Measurements from ENCODE around the gene RXFP4. TPM values are rescaled to one million over a fixed set of nuclear protein-coding genes. Genes with fewer than 3 reads are reported as not detected.
"Not testable (repeated sequence)": the region's sequence is repeated elsewhere in the genome, so short reads cannot be mapped to it uniquely, and the experiment has no call there.

Gene RXFP4
- total RNA-seq, 1 experiment from 2014 or later: 0.08 TPM

DNA sequence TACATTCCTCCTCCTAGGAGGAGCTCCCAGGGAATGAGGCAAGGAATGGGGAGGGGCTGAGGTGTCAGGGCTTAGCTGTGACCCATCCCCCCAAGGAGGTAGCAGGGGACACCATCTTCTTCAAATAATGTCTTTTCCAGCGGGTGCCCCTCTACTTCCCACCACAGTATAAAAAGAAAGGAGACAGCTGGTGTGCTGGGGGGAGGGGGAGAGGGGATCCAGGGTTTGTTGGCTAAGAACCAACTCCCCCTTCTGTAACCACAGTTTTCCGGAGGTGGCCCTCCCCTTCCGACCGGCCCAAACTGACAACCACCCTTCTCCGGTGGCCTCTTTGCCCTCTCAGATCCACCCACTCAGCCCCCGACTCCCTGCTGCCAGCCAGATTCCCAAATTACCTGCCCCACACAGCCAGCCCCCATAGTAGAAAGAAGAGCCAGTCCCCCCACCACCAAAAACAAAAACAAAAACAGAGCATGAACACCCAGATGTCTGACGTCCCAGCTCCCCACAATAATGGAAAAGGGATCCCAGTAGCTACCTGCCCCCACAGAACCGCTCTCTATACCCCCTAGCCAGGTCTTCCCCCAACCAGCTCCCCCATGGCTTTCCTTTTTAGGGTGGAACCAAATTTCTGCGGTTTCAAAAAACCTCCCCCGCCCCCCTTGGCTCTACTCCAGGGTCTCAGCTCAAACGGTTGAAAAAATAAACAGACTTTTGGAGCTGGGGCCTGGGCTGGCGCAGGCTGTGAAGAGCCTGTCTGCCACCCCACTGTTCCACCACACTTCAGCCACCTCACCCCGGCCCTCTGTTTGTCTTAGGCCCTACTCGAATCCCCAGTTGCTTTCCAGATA is 34.8 kb downstream of the RXFP4 start:
- Histone ChIP-seq H3K27me3 (no peaks in the 10 kb centered on the region), H3K4me3 (peak overlapping the region; percentile 97), H3K9me3 (replicated peaks) (no peaks in the 10 kb centered on the region), H3K4me1 (peaks cover 25% of the 10 kb centered on the region), H3K36me3 (peaks cover 17% of the 10 kb centered on the region; the same call in 1 of the 2 replicates), H3K27ac (peak overlapping the region; percentile 96)
- DNase-seq: peak; percentile 92 to 95

DNA sequence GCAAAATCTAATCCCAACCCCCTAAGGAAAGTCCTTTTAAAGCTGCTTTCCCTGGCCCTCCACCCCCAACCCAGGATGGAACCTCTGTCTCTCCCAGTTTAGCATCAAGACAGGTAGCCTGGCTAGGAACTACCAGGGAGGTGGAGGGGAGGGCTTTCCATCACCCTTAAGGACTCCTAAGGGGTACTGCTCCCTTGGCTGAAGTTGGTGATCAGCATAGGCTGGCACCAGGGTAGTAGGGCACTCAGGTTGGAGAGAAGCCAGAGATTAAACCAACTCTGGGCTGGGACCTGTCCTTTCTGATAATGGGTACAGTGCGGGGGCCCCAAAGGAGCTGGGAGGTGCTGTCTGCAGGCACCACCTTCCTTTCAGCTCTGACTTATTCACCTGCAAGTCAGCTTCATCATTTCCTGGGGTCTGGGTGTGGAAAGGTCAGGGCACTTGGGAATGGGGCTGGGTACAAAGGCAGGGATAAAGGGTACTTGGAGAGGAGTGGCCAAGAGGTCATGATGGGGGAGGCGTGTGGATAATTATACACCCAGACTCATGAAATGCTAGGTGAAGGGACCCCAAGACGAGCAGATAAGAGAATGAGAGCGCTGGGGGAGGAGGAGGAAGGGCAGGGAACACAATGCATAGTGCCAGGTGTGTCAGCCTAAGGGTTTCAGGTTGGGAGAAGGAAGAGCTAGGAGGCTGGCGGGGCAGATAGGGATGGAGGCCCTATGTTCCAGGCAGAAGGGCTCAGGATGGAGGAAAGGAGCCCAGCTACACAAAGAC is 35.7 kb downstream of the RXFP4 start:
- Histone ChIP-seq H3K4me3 (peak overlapping the region; percentile 97), H3K4me1 (peaks cover 31% of the 10 kb centered on the region), H3K27ac (peak overlapping the region; percentile 96), H3K9me3 (replicated peaks) (no peaks in the 10 kb centered on the region), H3K27me3 (no peaks in the 10 kb centered on the region), H3K36me3 (peaks cover 17% of the 10 kb centered on the region; the same call in 1 of the 2 replicates)
- DNase-seq: peak in 1 of 2 experiments; percentile 31

DNA sequence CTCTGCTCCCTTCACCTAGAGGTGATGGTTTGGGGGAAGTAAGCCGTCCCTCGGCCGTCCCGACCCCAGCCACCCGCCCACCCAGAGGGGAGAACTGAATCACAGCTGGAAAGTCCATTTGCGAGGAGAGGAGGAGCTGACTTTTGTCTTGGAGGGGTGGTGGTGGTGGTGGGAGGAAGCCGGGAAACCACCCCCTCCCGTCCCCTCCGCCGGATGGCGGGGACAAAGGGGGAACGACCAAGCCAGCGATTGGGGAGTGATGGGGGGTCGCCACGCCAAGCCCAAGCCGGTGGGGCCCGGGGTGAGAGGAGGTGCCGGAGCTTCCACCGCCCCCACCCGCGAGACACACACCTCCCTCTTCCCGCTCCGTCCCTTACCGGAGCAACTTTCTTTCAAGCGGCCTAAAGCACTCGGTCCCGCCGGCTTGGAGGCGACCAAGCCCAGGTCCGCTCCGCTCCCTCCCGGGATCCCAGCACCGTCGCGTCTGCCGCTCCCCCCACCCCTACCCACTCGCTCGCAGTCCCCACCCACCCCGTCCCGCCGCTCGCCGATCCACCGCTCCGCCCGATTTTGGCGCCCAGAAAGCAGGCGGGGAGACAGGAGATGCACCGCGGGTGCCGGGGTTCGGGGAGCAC is 36.4 kb downstream of the RXFP4 start:
- Histone ChIP-seq H3K36me3 (peaks cover 16% of the 10 kb centered on the region; the same call in 1 of the 2 replicates), H3K4me1 (peaks cover 37% of the 10 kb centered on the region), H3K27me3 (no peaks in the 10 kb centered on the region), H3K4me3 (peak overlapping the region; percentile 97), H3K27ac (peak overlapping the region; percentile 96), H3K9me3 (replicated peaks) (no peaks in the 10 kb centered on the region)
- peak; percentile 36 to 45 for DNase-seq

DNA sequence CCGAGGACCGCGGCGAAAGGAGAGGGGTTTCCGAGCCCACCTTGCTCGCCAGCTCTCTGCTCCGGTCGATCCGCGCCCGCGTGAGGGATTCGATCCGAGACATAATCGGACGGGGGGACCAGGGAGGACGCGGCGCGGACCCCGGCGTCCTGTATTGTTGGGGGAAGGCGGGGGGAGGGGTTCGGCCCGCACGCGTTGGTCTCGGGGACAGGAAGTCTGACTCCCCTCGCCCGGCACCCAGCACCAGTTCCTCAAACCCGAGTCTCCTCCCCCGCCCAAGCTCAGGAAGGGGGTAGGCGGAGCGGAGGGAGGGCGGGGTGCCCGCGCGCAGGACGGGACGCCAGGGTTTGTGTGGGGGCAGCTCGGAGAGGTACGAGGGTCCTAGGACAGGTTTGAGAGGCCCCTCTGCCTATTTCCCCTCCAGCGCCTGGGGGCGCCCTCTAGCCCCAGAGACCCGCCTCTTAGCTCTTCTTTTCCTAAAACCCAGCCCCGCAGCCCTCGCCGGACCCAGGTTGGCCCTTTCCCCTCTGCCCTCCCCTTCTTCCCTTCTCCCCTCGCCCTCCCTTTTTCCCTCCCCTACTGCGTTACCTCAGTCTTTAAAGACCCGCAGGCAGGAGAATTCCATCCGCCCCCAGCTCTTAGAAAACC is 37.0 kb downstream of the RXFP4 start, which contains the start of gene ARHGEF2:
Gene ARHGEF2 (minus strand): TSS at position 223 of the 648 bp plus-strand sequence. CDS start 120 bp downstream, at position 103.
- Histone ChIP-seq H3K4me1 (peaks cover 37% of the 10 kb centered on the region; the same call in 1 of the 2 replicates), H3K9me3 (replicated peaks) (no peaks in the 10 kb centered on the region), H3K27ac (peak within 1 kb of the TSS; percentile 96), H3K36me3 (peaks cover 13% of the 10 kb centered on the region; the same call in 1 of the 2 replicates), H3K27me3 (no peaks in the 10 kb centered on the region), H3K4me3 (peak within 1 kb of the TSS; percentile 97)
- peak; percentile 90 to 92 for DNase-seq

DNA sequence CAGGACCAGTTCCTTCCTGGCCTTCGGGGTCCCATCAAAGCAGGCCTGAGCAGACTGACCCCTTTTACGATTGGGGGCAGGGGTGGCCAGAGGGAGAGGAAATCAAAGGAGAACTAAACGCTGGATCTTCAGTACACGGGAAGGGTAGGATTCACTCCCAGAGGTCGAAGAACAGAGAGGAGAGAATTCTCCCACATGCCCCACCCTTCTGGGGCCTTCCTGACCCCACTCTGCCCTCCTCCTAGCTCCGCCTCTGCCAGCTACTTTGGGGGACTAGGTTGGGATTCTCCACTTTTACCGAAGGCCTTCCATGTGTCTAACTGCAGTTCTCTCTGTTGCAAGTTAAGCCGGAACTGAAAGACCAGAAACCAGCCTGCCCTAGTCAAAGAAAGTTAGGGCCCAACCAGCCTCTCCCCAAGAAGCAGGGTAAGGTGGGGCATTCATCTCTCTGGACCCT is 37.6 kb downstream of the RXFP4 start:
- H3K4me3 ChIP-seq: peak overlapping the region; percentile 97
- no peaks in the 10 kb centered on the region for H3K9me3 ChIP-seq (replicated peaks)
- H3K27me3 ChIP-seq: no peaks in the 10 kb centered on the region
- H3K36me3 ChIP-seq: peaks cover 12% of the 10 kb centered on the region; the same call in 1 of the 2 replicates
- H3K27ac ChIP-seq: peak overlapping the region; percentile 96
- H3K4me1 ChIP-seq: peaks cover 40% of the 10 kb centered on the region
- DNase-seq: peak; percentile 52 to 69

DNA sequence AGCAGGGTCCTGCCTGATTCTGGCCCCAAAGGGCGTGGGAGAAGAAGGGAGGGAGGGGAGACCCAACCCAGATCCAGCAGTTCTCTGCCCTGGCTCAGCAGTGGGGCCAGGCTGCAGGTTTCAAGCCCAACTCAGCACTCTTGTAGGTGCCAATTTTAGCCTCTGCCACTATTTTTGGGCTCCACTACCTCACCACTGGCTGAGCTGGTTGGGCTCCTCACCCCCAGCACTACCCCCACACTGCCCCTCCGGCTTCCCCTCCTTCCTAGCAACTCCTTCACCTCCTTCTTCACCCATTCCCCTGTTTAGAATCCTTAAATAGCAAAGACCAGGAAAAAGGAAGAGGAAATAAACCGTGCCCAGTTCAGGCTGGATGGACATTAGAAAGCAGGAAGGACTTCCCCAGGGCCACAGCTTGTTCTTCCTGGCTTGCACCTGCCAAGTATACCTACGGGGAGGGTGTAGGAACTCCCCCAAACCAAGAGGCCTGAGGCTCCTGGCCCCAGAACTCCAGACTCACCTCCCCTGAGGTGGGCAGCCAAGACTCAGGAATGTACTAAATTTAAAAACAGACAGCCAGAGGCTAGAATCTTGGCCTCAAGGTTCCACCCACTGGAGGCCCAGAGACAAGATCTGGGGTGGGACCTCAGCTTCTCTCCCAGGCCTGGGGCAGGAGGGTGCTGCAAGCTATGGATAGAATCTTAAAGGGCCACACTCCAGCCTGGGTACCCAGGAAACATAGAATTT is 38.3 kb downstream of the RXFP4 start:
- H3K9me3 ChIP-seq (replicated peaks): no peaks in the 10 kb centered on the region
- peaks cover 39% of the 10 kb centered on the region for H3K4me1 ChIP-seq
- H3K4me3 ChIP-seq: peak overlapping the region; percentile 97
- H3K36me3 ChIP-seq: peaks cover 5% of the 10 kb centered on the region; the same call in 1 of the 2 replicates
- H3K27me3 ChIP-seq: no peaks in the 10 kb centered on the region
- H3K27ac ChIP-seq: peak overlapping the region; percentile 96
- DNase-seq: no peak

DNA sequence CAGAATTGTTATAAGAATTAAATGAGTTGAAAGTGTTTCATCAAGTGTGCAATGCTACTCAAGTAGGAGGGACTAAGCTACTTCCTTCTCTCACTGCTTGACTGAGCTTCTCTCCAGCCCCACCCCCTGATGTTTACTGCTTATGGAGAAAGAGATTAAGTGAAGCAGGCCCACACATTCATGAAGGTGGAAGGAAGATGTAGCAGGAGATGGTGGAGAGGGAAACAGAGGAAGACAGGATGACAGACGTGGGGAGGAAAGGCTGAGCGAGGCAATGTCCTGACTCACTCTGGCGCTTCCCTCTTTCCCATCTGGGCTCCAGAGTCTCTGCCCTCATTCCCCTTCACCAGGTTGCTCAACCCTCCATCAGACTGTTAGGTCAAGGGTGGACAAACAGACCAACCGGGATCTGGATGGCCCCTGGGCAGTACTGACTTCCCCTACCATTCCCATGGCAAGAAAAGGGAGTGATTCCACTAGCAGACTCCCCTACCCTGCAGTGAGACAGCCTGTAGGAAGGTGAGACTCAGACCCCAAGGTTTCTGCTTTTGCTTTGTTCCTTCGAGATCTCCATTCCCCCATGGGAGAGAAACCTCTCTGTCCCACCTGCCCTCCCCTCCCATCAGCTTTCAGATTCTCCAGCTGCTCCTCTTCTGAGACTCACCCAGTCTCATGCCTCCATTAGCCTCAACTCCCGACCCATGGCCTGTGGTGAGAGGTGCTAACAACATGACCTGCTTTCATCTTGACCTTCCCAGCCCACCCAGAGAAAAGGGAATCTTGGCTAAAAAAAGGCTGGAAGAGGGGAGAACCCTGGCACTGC is 40.0 kb downstream of the RXFP4 start:
- Histone ChIP-seq H3K36me3 (no peaks in the 10 kb centered on the region), H3K9me3 (replicated peaks) (no peaks in the 10 kb centered on the region), H3K4me1 (peaks cover 29% of the 10 kb centered on the region), H3K27ac (peak overlapping the region; percentile 80), H3K27me3 (no peaks in the 10 kb centered on the region), H3K4me3 (peak overlapping the region; percentile 52)
- DNase-seq: no peak

DNA sequence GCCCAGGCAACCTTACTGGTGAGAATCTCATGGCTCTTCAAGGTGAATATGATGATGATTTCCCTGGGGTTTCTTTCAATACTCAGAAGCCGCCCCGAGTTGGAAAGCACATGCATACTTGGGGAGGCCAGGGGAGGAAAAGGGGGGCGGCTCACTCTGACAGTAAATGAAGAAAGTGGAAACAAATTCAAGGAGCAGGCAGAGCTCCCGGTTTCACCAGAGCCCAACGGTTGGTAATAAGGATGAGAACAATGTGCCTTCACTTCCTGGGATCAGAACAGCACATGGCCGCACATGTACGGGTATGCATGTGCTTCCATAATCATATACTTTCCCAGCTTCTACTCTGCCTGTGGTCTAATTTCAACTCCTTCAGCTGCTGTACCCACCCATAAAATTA is 40.7 kb downstream of the RXFP4 start:
- H3K4me1 ChIP-seq: peaks cover 29% of the 10 kb centered on the region
- peak overlapping the region; percentile 80 for H3K27ac ChIP-seq
- no peaks in the 10 kb centered on the region for H3K9me3 ChIP-seq (replicated peaks)
- no peaks in the 10 kb centered on the region for H3K36me3 ChIP-seq
- peak overlapping the region; percentile 52 for H3K4me3 ChIP-seq
- DNase-seq: peak in 1 of 2 experiments; percentile 24
- no peaks in the 10 kb centered on the region for H3K27me3 ChIP-seq

DNA sequence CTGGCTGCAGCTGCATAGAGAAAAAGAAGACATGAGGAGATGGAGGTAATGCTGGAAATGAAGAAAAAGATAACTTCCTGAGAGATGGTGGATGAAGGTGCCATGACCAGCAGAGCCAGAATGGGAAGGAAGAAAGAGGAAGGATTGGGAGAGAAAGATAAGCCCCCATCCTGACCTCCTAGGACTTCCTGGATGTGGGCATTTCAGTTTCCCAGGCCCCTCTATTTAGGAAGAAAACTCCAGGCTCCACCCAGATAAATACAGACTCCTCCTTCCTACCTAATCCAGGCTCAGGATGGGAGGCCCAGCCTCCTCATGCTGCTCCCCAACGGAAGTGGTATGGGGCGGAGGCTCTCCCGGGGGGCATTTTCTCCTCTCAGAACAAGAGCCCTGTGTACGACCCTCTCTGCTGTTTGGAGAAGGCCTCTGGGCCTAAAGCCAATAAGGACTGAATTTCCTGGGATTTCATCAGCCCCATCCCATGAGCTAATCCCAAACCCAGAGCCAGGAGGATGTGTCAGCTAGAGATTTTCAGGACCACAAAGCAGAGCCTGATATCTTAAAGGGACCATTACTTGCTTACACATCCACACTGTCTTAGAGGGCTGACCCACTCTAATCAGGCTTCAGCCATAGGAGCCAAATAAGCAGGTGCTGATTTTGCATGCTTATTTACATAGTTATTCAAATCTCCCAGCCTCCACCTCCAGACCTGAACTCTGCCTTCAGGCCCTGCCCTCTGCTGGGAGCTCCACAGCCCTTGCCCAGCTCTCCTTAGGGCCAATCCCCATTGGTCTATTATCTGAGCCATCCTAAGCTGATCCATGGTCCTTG is 42.0 kb downstream of the RXFP4 start:
- Histone ChIP-seq H3K27me3 (no peaks in the 10 kb centered on the region), H3K27ac (peak overlapping the region; percentile 80), H3K4me1 (peaks cover 29% of the 10 kb centered on the region), H3K9me3 (replicated peaks) (no peaks in the 10 kb centered on the region), H3K36me3 (no peaks in the 10 kb centered on the region), H3K4me3 (peak overlapping the region; percentile 52)
- DNase-seq: peak; percentile 95 to 98

DNA sequence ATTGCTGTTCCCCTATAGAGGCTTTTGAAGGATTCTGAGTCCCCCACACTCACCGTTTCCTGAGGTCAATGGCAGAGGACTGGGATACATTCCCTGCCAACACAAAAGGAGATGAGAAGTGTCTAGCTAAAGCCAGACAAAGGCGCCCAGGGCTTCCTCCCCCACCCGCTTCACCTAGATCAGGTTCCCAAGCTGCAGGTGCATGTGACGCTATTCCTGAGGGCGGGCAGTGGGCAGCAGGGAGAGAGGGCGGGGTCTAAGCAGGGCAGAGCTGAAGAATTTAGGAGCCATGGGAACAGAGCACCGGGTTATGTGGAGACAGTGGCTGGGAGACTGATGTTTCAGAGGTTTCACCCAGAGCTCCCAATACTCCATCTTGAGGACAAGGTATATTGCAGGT is 42.9 kb downstream of the RXFP4 start:
- Histone ChIP-seq H3K27me3 (no peaks in the 10 kb centered on the region), H3K4me1 (peaks cover 29% of the 10 kb centered on the region), H3K9me3 (replicated peaks) (no peaks in the 10 kb centered on the region), H3K4me3 (no peak overlapping the region), H3K27ac (peak overlapping the region; percentile 80), H3K36me3 (no peaks in the 10 kb centered on the region)
- no peak for DNase-seq

DNA sequence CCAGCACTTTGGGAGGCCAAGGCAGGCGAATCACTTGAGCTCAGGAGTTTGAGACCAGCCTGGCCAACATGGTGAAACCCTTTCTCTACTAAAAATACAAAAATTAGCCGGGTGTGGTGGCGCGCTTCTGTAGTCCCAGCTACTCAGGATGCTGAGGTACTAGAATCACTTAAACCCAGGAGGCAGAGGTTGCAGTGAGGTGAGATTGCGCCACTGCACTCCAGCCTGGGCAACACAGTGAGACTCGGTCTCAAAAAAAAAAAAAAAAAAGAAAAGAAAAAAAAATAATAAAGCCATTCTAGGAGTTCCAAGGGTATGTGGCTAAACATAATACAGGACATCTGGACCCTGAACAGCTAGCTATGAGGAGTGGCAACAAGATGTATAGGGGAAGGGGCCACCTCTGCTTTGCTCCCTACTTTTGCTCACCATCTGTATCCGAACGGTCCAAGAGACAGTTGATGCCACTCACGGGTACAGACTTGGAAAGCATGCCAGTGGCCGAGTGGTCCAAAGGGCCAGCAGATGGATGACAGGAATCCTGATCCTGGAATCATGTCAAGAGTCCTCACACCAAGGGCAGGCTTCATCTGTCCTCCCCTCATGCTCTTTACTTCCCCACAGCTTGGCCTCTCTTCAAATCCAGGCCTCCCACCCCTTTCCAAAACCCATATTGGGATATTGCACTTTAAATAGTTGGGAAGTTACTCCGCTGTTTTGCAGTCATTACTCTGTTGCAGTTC is 43.6 kb downstream of the RXFP4 start:
- H3K4me3 ChIP-seq; DNase-seq; H3K9me3 ChIP-seq (replicated peaks); H3K27ac ChIP-seq; H3K36me3 ChIP-seq; H3K27me3 ChIP-seq: not testable (repeated sequence)
- H3K4me1 ChIP-seq: peaks cover 25% of the 10 kb centered on the region

All from SJCRH30 (cell line).